CD4-positive, alpha-beta T cell treated with Interferon gamma for 1 hour (primary cell): ENCODE measurements around the gene PRKAR1B.
"Not testable (repeated sequence)": the region's sequence is repeated elsewhere in the genome, so short reads cannot be mapped to it uniquely, and the experiment has no call there.

Experiments used
- DNase-seq: peaks from one replicate; pipeline ENCODE4 v3.0.0-alpha.2; 2020

Gene PRKAR1B

GRCh38 chr7:569071-569855, 157.8 kb downstream of the PRKAR1B start:
- no peak for DNase-seq

- no peak for DNase-seq
Observed at GRCh38 chr7:568031-568951, 158.8 kb downstream of the PRKAR1B start.

GRCh38 chr7:567305-567883, 159.7 kb downstream of the PRKAR1B start:
- no peak for DNase-seq

DNA sequence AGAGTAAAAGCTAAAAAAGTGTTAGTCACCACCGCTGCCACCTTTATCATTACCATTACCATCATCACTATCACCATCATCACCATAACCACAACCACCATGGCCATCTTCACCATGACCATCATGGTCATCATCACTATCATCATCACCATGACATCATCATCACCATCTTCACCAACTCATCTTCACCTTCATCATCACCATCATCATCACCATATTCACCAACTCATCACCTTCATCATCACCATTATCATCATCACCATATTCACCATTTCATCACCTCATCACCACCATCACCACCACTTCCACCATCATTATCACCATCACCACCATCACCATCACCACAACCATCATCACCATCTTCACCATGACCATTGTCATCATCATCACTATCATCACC, 161.0 kb downstream of the PRKAR1B start:
- DNase-seq = no peak

DNA sequence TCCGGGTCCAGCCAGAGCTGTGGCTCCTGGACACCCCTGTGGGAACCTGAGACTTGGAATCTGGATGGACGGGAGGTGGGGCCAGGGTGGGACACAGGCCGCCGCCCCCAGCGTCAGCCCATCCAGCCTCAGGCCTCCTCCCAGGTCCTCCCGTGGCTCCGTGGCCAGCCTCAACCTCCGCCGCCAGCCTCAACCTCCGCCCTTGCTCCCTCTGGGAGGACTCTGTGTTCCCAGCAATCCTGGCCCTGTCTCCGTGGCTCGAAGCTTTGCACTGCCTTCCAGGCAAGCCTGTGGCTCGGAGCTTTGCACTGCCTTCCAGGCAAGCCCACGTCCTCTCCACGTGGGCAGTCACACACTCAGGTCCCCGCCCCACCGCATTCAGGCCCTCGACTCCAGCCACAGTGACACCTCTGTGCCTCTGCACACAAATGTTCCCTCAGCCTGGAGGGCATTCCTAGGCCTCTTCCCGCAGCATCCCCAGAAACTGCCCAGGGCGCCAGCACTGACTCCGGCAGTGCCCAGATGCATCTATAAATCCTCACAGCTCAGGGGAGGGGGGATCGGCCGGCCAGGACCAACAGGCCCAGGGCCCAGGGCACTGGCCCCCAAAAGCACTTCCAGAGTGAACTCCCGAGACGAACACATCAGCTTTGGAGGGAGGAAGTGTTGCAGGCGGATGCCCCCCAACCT, 162.8 kb downstream of the PRKAR1B start:
- DNase-seq = no peak

GRCh38 chr7:563629-564170, 163.4 kb downstream of the PRKAR1B start:
- DNase-seq = no peak

- DNase-seq = no peak
Observed at GRCh38 chr7:562789-563628, 164.1 kb downstream of the PRKAR1B start.

GRCh38 chr7:562374-562675, 164.8 kb downstream of the PRKAR1B start:
- no peak for DNase-seq

GRCh38 chr7:561631-562373, 165.3 kb downstream of the PRKAR1B start:
- DNase-seq = no peak

DNA sequence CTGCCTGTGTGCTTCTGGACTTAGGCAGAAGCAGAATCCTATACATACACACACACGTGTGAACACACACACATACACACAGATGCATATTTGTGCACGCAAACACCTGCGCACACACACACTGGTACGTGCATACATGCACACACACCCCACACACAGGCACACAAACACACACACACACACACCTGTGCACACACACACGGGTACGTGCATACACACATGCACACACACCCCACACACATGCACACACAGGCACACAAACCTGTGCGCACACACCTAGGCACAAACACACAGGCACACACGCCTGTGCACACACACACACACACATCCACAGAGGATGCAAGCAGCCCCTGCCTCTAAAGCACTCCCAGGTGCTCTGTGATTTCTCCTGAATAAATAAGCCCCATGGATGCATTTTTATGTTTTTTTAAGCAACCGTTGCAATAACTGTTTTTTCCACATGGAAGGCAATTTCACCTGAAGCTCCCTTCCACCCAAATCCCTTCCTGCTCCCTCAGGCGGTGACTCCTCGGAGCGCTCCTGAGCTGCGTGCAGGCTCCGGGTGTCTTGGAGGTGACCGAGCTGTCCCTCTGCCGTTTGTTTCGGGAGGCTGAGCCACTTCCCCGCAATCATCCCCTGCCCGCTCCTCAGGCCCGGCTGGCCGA, 166.0 kb downstream of the PRKAR1B start:
- DNase-seq = no peak

GRCh38 chr7:559396-559705, 167.7 kb downstream of the PRKAR1B start:
- no peak for DNase-seq

DNA sequence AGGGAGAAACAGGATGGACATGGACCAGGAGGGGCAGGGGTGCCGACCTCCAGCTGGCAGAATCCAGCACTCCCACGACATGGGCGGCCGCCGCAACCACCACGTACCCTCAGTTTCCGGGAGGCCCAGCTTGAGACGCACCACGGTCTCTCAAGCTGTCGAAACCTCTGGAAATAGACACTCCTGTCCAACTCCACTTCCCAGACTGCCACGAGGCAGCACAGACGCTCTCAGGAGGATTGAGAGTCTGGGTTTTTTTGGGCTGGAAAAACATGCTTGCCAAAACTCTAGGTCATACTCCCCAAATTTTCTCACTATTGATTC, 169.6 kb downstream of the PRKAR1B start:
- DNase-seq = no peak

- DNase-seq = no peak
Observed at GRCh38 chr7:556837-557557, 170.1 kb downstream of the PRKAR1B start.

DNA sequence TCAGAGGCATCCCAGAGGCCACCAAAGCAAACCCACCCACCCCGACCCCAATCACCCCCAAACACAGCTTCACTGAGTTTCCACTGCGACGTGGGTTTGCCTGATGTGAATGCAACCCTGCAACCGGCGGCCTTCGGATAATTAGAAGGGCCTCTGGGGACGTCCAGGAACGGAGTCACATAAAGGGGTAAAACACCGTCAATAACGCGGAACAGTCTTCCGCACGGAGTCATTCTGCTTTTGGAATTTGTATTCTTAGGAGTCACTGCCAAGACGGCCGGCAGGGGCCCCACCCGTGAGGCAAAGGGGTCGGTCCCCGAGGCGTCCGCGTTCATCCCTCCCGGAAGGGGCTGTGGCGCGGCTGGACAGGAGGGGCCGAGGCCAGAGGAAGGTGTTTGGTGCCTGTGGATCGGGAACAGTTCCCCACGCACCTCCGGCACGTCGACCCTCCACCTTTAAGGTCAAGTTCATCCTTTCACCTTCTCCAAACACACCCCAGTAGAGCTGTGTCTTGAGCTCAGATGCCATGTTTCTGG, 170.7 kb downstream of the PRKAR1B start:
- no peak for DNase-seq

DNA sequence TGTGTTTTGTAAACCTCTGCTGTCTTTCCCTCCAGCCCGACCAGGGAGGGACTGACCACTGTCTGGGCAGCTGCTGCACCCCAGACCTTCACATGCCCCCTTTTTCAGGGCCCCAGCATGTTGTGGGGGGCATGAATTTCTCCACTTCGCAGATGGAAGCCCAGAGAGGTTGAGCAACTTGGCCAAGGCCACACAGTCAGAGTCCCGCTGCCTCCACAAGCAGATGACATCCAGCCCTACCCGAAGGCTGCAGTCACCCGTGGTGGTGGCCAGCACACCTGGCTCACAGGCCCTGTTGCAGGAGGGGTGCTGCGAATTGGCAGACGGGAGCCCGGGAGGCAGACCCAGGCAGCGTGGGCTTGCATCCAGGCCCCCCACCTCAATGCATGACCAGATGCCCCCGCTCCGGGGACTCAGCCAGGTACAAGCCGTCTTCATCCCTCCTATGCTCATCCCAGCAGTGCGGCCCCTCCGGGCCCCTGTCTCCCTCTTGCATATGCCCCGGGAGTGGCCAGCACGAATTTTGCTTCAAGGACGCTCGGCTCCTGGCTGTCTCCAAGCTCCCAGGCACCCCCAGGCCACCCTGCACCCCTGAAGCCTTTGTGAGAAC, 171.4 kb downstream of the PRKAR1B start:
- DNase-seq = no peak

DNA sequence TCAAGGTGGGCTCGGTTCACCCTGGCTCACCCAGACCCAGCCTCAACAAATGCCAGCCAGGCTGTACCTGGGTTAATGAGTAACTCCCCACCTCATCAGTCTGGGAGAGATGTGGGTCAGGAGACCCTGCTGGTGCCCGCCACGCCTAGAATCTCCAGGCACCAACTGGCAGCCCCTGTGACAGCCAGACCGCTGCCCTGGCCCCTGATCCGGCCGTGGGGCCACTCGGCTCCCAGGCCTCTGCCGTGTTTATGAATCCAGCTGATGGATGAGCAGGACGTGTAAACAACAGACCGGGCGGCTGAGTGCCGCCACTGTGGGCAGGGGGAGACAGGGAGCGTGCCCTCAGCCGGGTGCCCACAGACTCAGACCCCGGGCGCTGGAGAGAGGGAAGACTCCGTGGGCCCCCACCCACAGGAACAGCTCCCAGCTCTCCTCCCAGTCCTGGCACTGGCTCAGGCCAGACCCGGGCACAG, 173.4 kb downstream of the PRKAR1B start:
- no peak for DNase-seq

- DNase-seq = no peak
Observed at GRCh38 chr7:552868-553635, 174.0 kb downstream of the PRKAR1B start.

DNA sequence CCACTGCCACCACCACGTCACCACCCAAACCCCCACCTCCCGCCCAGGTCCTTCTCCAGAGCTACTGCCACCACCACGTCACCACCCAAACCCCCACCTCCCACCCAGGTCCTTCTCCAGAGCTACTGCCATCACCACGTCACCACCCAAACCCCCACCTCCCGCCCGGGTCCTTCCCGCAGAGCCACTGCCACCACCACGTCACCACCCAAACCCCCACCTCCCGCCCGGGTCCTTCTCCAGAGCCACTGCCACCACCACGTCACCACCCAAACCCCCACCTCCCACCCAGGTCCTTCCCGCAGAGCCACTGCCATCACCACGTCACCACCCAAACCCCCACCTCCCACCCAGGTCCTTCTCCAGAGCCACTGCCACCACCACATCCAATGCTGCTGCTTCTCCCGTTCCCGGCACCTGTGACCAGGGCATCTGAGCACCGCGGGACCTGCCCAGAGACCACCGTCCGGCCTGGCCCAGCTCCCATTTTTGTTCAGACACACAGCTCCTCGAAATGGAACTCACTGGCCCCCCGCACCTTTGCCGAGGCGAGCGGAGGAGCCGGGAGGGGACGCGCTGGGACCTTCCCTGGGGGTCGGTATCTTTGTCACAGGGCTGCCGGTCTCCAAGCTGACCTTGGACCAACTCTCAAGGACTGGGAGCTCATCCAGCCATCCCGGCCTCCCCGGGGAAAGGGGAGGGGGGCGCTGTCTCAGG, 174.8 kb downstream of the PRKAR1B start:
- DNase-seq = not testable (repeated sequence)
